Erythroblast (primary cell): ENCODE results near the gene ING3.
A peak's percentile ranks its signal among the peaks of the same experiment; 100 is the strongest.

Source experiments
- DNase-seq, 2 experiments: peaks; one replicate each; lab custom pipeline; 2025; lab: John Stamatoyannopoulos, UW
- GATA1 ChIP-seq: IDR thresholded peaks from 2 replicates; pipeline ENCODE4 v1.6.1; 2011; ENCODE audit warnings: low read depth, mild to moderate bottlenecking, control low read depth, low read length, moderate library complexity
- POLR2A ChIP-seq: IDR thresholded peaks from 2 replicates; pipeline ENCODE4 v1.6.1; 2011; ENCODE audit warnings: mild to moderate bottlenecking, low read length

Gene ING3, protein sequence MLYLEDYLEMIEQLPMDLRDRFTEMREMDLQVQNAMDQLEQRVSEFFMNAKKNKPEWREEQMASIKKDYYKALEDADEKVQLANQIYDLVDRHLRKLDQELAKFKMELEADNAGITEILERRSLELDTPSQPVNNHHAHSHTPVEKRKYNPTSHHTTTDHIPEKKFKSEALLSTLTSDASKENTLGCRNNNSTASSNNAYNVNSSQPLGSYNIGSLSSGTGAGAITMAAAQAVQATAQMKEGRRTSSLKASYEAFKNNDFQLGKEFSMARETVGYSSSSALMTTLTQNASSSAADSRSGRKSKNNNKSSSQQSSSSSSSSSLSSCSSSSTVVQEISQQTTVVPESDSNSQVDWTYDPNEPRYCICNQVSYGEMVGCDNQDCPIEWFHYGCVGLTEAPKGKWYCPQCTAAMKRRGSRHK

GRCh38 chr7:120950539-120951308 is at the start of gene ING3:
TSS of gene ING3 (plus strand) at chr7:120950777. CDS start at chr7:120950897, 120 bp downstream.
- peak; percentile 99 for DNase-seq
- TF ChIP-seq POLR2A (peak; percentile 74), GATA1 (no peak)

DNA sequence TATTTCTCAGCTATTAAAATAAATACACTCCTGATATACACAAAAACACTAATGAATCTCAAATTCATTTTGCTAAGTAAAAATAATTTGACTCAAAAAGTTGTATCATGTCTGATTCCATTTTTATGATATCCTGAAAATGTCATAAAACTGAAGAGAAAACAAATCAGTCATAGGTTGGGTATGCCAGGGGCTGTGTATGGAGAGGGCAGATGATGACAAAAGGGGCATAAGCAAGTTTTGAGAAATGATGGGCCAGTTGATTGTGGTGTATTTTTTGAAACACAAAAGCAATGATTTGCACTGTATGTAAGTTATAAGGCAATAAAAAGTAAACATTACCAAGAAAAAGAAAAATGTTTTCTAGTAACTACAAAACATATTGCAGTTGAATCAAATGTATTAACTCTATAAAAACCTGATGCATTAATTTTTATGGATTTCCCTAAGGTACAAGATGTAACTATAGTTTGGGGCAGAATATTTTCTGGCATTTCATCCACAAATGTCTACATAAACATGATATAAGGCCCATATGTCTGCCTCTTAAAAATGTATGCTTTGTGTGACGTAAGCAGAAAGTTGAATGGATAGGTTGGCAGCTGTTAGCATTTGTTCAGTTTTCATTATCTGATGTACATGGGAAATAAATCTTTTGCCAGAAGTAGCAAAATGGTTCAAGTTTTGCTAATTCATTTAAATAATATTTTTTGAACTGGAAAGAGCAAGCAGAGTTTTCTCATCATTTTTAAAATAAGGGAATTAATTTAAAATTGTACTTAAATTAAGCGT is 35.1 kb upstream of the ING3 start:
- no peak for DNase-seq
- TF ChIP-seq POLR2A = no peak
- no peak for TF ChIP-seq GATA1

GRCh38 chr7:120916121-120916520 is 34.5 kb upstream of the ING3 start:
- TF ChIP-seq POLR2A = no peak
- no peak for DNase-seq

GRCh38 chr7:120916538-120916937 is 34.0 kb upstream of the ING3 start:
- DNase-seq = no peak
- TF ChIP-seq GATA1 = no peak
- TF ChIP-seq POLR2A = no peak

DNA sequence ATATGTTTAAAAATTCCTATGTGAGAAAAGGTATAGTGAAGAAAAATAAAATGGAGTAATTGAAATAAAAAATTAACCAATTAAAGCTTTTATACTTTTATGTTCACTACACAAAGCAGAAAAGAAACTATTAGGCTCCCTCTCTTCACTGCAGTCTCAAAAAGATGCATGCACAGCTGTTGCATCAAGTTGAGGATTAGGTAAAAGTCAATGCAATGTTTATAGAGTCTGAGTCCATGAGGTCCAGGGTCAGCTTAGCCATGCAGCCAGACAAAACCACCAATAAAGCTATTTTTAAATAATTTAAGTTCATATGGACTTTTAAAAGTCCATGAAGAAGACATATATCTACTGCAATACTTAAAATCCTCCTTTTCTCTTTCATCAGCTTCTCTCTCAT is 31.1 kb upstream of the ING3 start:
- no peak for TF ChIP-seq POLR2A
- TF ChIP-seq GATA1 = no peak
- no peak for DNase-seq

DNA sequence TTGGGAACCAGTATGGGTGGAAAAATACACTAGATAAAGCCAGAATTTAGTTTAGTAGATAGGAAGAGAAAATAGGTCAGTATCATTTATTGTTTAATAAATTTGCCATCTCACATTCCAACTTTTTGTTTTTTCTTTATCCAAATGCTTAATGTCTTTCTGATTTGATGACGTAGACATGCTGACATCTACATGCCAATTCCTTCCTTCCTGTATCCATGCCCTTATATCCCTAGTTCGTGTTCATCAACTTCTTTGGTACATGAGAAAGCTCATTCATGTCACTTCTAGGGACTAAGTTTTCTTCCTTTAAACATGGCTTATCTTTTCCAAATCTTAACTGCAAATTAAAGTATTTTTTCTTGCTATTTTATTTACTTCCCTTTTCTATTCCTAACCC is 30.5 kb upstream of the ING3 start:
- DNase-seq = no peak
- TF ChIP-seq GATA1 (no peak), POLR2A (no peak)

GRCh38 chr7:120920591-120921274 is 29.8 kb upstream of the ING3 start:
- DNase-seq = no peak
- TF ChIP-seq POLR2A (no peak), GATA1 (no peak)

- TF ChIP-seq GATA1 (no peak), POLR2A (no peak)
- DNase-seq = no peak
Measured at GRCh38 chr7:120924837-120925236, 25.7 kb upstream of the ING3 start.

GRCh38 chr7:120925392-120925791 is 25.2 kb upstream of the ING3 start:
- DNase-seq = no peak
- TF ChIP-seq POLR2A = no peak

DNA sequence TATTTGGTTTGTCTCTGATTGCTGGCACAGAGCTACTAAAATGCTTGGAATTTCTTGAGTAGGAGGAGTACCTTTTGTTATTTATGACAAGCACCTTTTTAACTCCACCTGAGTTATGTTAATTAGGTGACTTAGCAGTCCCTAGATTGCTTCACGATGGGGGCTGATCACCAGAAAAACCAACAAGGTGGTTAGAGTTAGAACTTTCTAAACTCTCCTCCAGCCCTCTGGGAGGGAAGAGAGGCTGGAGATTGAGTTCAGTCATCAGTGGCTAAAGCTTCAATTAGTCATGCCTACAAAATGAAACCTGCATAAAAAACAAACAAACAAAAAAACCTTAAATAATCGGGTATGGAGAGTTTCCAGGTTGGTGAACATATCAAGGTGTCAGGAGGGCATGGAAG is 23.6 kb upstream of the ING3 start:
- no peak for TF ChIP-seq GATA1
- no peak for TF ChIP-seq POLR2A
- no peak for DNase-seq

DNA sequence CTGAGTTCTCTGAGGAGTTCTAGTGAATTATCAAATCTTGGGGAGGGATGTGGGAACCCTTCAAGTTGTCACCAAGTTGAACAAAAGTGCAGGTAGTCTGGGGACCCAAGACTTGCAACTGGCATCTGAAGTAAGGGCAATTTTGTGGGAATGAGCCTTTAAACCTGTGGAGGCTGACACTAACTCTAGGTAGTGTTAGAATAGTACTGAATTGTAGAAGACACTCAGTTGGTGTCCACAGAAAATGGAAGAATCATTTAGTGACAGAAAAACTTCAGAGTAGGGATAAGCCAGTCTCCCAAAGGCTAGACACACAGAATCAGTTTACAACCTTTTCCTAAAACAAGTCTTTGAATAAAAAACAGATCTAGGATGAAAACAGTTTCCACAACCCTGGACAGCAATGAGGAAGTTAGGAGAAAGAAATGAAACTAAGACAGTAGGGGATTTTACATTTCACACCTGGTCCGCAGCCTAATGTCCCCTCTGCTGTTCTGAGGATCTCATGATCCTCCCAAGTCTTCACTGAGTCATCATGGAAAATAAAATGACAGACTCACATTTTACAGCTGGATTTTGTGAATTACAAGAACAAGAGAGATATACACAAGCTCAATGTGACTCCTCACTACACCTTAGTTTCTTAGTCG is 23.0 kb upstream of the ING3 start:
- DNase-seq = no peak
- no peak for TF ChIP-seq GATA1
- TF ChIP-seq POLR2A = no peak

GRCh38 chr7:120931243-120931642 is 19.3 kb upstream of the ING3 start:
- TF ChIP-seq GATA1 (no peak), POLR2A (no peak)
- DNase-seq = no peak

DNA sequence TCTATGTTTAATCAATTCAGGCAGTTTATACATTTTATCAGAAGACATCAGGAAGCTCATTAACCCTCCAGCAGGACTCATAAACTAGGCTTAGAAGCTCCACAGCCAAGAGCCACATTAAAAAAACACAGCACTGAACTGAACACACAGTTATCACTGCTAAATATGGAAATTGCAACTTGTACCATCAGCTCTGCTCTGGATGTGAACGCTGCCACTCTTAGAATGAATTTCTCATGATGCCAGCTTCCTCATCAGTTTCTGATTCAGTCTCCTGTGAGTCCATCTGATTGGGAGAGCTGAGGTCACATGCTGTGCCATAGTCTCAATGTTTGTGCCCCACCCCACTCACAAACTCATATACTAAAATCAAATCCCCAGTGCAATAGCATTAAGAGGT is 17.1 kb upstream of the ING3 start:
- DNase-seq = no peak
- TF ChIP-seq POLR2A (no peak), GATA1 (no peak)
